ENCODE data around the gene SMYD3. TPM values are rescaled to one million over a fixed set of nuclear protein-coding genes. Genes with fewer than 3 reads are reported as not detected.

SMYD3 gene
- total RNA-seq, 4 donors from 2014 or later: 11.6 to 26.9 (median 18.3) TPM

- WGBS, 2 donors (ENCODE audit: low coverage in 1 of 2): 100% methylated on average over 3 of the region's 3 CpGs
- peaks cover 0 to 3% of the 10 kb centered on the region in 2 donors for H3K36me3 ChIP-seq
- no peak for ATAC-seq
- H3K4me1 ChIP-seq: peaks cover 0 to 17% (median 7%) of the 10 kb centered on the region in 3 donors
- no peak overlapping the region for H3K27ac ChIP-seq
- no peaks in the 10 kb centered on the region for H3K27me3 ChIP-seq
- no peaks in the 10 kb centered on the region for H3K9me3 ChIP-seq
- TF ChIP-seq EP300 (IDR thresholded peaks at IDR 0.05): no peak
- TF ChIP-seq CTCF (IDR thresholded peaks at IDR 0.05): no peak
- TF ChIP-seq POLR2AphosphoS5 (IDR thresholded peaks at IDR 0.05): no peak
- no peak for TF ChIP-seq POLR2A (IDR thresholded peaks at IDR 0.05)
- H3K4me3 ChIP-seq: no peak overlapping the region
Observed at GRCh38 chr1:245864872-245865271, 642.2 kb downstream of the SMYD3 start.

- WGBS, 2 donors (ENCODE audit: low coverage in 1 of 2): 82 to 100% methylated on average over 4 to 8 of the region's 10 CpGs
- no peaks in the 10 kb centered on the region for H3K9me3 ChIP-seq
- no peak overlapping the region for H3K4me3 ChIP-seq
- peaks cover 0 to 3% of the 10 kb centered on the region in 2 donors for H3K36me3 ChIP-seq
- no peaks in the 10 kb centered on the region for H3K27me3 ChIP-seq
- no peak for TF ChIP-seq POLR2AphosphoS5 (IDR thresholded peaks at IDR 0.05)
- no peak for ATAC-seq
- peaks cover 0 to 17% (median 7%) of the 10 kb centered on the region in 3 donors for H3K4me1 ChIP-seq
- H3K27ac ChIP-seq: no peak overlapping the region
Observed at GRCh38 chr1:245863566-245864184, 643.4 kb downstream of the SMYD3 start.

- Histone ChIP-seq H3K4me1 (peaks cover 0 to 17% (median 7%) of the 10 kb centered on the region in 3 donors), H3K4me3 (no peak overlapping the region), H3K9me3 (no peaks in the 10 kb centered on the region), H3K36me3 (peaks cover 0 to 3% of the 10 kb centered on the region in 2 donors), H3K27ac (no peak overlapping the region), H3K27me3 (no peaks in the 10 kb centered on the region)
- WGBS, 2 donors (ENCODE audit: low coverage in 1 of 2): 91 to 94% methylated on average over 2 to 6 of the region's 6 CpGs
- ATAC-seq: no peak
- TF ChIP-seq CTCF (IDR thresholded peaks at IDR 0.05) (no peak), POLR2AphosphoS5 (IDR thresholded peaks at IDR 0.05) (no peak), POLR2A (IDR thresholded peaks at IDR 0.05) (no peak), EP300 (IDR thresholded peaks at IDR 0.05) (no peak)
Observed at GRCh38 chr1:245862812-245863540, 644.1 kb downstream of the SMYD3 start.

- H3K4me3 ChIP-seq: no peak overlapping the region
- no peak for TF ChIP-seq CTCF (IDR thresholded peaks at IDR 0.05)
- TF ChIP-seq EP300 (IDR thresholded peaks at IDR 0.05): no peak
- no peak for TF ChIP-seq POLR2A (IDR thresholded peaks at IDR 0.05)
- no peak for TF ChIP-seq POLR2AphosphoS5 (IDR thresholded peaks at IDR 0.05)
- no peak overlapping the region for H3K27ac ChIP-seq
- peak; percentile 36 for ATAC-seq
- H3K9me3 ChIP-seq: no peaks in the 10 kb centered on the region
- no peaks in the 10 kb centered on the region for H3K27me3 ChIP-seq
- H3K4me1 ChIP-seq: peaks cover 0 to 17% (median 7%) of the 10 kb centered on the region in 3 donors
- 37 to 38% methylated on average over 5 to 8 of the region's 8 CpGs for WGBS, 2 donors (ENCODE audit: low coverage in 1 of 2)
- H3K36me3 ChIP-seq: peaks cover 0 to 11% of the 10 kb centered on the region in 2 donors
Observed at GRCh38 chr1:245860657-245861544, 646.2 kb downstream of the SMYD3 start.

GRCh38 chr1:245859493-245860114 lies 647.5 kb downstream of the SMYD3 start:
- WGBS, 2 donors (ENCODE audit: low coverage in 1 of 2): 83 to 99% methylated on average over 8 to 9 of the region's 9 CpGs
- Histone ChIP-seq H3K4me1 (peaks cover 0 to 17% (median 7%) of the 10 kb centered on the region in 3 donors), H3K27me3 (no peaks in the 10 kb centered on the region), H3K9me3 (no peaks in the 10 kb centered on the region), H3K27ac (no peak overlapping the region), H3K4me3 (no peak overlapping the region), H3K36me3 (peaks cover 0 to 11% of the 10 kb centered on the region in 2 donors)
- TF ChIP-seq EP300 (IDR thresholded peaks at IDR 0.05): no peak
- no peak for TF ChIP-seq POLR2AphosphoS5 (IDR thresholded peaks at IDR 0.05)
- TF ChIP-seq CTCF (IDR thresholded peaks at IDR 0.05): no peak
- no peak for TF ChIP-seq POLR2A (IDR thresholded peaks at IDR 0.05)
- no peak for ATAC-seq

Data from gastroesophageal sphincter (tissue), 4 donors.